COLO668 (cell line): ENCODE results near the gene CAT.

Source experiments
- DNase-seq: peaks from one replicate; lab custom pipeline; 2025; ENCODE audit not compliant: unreplicated experiment; lab: John Stamatoyannopoulos, UW

Gene CAT

DNA sequence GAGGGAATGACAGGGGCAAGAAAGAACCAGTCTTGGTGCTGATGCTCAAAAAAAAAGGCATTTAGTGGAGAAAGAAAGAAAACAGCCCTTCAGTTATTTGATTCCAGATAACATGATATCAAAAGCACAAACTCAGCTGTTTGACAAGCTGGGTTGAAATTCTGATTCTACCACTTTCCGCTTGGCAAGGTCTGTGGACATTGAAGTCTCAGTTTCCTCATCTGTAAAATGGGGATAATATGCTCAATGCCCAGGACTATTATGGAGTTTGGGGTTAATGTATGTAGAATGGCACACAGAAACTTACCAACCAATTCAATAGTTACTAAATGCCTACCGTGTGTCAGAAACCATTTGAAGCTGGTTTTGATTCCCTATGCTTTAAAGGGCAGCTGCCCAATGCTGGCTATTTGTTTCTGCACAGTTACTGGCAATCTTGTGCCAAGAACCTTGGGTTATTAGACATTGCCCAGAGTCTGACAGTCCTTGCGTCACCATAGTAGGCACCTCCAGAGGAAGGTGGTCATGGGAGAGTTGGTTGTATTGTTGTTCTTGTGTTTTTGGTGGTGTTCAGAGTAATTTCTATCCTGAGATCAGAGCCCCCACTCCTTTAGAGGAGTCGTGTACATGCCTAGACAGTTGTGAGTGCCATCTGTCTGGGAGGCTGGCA lies 55.3 kb downstream of the CAT start:
- no peak for DNase-seq

GRCh38 chr11:34495239-34495723 lies 56.5 kb downstream of the CAT start:
- no peak for DNase-seq

GRCh38 chr11:34495724-34496377 lies 57.1 kb downstream of the CAT start:
- no peak for DNase-seq

DNA sequence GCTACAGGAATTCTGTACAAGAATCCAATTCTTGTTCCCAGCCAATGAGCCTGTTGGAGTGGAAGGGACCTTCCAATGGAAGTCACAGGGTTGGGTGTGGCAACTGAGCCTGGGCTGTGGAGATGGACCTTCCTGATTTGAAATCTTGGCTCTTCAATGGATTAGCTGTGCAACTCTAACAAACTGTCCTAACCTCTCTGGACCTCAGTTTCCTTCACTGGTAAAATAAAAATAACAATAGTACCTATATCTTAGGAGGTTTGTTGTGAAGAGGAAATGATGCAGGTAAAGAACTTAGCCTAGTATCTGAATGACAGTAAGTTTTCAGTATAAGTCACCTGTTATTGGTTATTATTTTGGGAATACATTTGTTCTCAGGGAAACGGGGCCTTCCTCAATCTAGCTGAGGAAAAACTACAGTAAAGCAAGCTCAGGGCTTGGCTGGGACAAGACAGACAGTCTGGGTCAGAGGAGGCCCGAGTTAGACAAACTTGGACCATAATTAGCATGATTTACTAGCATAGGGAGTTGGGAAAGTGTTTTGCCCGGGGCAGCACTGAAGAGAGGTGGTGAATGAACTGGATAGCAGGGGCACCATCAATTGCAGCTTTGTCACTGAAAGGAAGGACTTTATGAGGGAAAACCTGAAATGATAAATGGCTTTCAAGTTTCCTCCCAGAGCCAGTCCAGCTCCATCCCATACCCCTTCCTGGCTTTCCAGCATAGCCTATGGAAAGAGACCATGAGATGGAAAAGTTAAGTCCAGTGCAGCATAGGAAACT lies 61.2 kb downstream of the CAT start:
- no peak for DNase-seq

DNA sequence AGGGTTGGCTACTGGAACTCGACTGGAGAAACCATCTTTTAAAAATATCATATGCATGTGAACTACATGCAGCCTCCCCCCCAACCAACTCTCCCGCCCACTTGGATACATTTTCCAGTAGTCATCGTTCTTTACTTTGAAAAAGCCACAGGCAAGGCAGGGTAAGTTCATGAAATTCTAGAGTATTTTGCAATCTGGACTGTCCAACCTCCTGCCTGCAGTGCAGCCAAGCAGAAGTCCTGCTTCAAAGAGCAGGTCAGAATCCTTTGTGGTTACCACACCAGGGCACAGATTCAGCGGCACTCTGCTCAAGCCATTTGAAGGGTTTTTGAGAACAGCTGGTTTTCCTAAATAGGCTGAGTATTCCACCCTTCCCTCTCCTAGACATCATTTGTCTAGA lies 62.8 kb downstream of the CAT start:
- DNase-seq, result no peak

- DNase-seq, result no peak
Measured at GRCh38 chr11:34501949-34502348, 63.2 kb downstream of the CAT start.

DNA sequence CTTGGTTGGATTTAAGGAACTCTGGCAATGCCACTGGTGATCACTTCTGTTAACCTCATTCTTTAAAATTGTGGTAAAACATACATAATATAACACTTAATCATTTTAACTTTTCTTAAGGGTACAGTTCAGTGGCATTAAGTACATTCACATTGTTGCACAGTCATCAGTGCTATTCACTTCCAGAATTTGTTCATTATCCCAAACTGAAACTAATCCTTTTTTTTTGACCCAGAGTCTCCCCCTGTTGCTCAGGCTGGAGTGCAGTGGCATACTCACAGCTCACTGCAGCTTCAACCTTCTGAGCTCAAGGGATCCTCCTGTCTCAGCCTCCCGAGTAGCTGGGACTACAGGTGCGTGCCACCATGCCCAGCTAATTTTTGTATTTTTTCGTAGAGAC lies 64.2 kb downstream of the CAT start:
- no peak for DNase-seq

- DNase-seq, result no peak
Measured at GRCh38 chr11:34505874-34506273, 67.1 kb downstream of the CAT start.

DNA sequence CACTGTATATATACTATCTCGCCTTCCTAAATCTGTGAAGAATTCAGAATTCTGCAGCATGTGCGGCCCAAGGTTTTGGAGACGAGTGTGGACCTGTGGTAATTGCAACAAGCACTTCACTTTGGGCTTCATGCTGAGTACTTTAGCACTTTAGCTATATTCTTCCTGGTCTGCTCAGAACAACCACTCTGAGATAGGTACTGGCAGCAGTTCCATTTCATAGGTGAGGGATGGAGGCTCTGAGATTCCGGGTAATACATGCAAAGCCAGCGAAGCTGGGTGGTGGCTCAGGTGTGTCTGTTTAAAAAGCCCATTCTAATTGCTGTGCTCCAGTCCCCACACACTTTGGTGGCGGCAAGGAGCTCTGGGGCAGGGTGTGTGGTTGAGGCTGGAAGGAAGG lies 68.4 kb downstream of the CAT start:
- no peak for DNase-seq

GRCh38 chr11:34507610-34508009 lies 68.9 kb downstream of the CAT start:
- DNase-seq, result no peak

DNA sequence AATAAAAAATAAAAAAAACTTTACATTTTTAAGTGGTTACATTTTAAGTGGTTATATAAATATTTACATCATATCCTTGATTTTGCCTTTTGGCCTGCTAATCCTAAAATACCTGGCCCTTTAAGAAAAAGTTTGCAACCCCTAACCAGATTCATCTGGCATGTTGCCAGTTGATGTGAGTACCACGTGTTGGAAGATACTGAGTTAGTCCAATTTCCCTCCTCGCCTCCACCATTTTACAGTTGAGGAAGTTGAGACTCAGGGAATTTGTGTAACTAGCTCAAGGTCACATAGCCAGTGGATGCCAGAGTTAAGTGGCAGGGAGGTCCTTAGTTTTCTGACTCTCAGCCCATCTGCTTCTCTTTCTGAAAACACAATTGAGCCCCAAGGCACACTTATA lies 69.8 kb downstream of the CAT start:
- DNase-seq, result no peak

GRCh38 chr11:34509336-34509876 lies 70.7 kb downstream of the CAT start:
- no peak for DNase-seq

DNA sequence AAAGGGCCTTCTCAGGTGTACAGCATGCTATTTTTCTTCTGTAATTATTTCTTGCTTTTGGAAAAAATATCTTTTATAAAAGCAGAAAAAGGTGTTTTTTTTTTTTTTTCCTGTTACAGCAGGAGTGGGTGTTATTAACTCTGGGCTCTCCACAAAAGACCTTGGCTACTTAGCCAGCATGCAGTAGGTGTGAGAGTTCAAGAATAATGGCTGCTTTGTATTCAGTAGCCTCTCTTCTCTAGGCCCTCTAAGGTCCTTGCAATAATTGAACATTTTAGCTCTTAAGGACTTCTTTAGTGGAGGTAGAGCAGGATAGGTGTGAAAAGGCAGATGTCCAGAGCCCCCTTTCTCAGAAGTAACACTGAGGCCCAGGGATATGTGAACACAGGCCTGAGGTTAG lies 71.5 kb downstream of the CAT start:
- DNase-seq, result no peak

DNA sequence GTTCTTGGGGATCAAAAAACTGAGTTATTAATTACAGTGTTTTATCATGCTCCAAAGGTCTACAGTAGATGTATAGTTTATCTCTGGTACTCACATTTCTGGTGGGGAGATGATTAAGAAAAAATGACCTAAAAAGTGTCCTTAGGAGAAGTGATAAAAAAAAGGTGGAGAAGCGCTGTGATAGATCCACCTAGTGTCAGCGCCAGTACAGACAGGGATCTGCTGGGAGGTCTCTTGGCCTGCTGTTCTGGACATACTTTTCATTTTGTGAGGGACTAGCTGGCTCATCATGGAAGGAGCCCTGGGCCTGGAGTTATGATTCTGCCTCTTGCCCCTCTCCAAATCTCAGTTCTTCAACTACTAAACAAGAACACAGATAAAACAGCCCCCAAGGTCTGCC lies 71.9 kb downstream of the CAT start:
- DNase-seq, result no peak

DNA sequence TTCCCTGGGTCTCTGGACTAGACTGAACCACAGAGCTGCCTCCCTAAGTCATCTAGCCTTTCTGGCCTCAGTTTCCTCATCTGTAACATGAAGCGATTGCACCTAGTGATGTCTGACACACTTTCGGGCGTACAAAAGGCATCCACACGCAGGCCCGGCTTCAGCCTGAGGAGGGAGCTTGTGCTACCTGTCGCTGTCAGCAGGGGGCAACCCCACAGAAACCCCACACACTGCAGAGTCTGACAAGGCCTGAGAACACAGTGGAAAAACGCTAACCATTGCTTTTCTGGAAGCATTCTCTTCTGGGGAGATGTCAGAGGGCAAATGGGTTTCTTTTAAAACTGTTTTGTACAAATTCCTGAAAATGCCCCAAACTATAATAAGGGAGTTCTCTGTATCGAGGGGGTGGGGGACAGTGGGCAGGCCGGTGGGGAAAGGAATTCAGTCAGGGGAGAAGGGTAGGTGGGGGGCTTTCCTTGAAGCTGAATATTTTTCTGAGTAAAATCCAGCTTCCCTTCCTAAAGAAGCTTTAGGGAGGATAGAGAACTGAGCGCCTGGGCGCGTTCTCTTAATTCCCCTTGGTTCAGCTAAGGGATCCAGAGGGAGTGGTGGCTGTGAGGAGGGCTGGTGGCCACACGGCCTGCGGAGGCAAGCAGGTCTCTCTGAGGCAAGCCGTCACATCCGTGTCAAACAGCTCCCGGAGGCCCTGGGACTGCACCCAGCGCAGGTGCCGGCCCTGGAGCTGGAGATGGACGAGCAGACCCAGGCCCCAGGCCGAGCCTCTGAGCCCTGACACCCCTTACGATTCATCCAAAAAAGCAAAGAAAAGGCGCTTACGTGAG lies 74.3 kb downstream of the CAT start:
- DNase-seq, result peak; percentile 57

GRCh38 chr11:34513682-34514449 lies 75.1 kb downstream of the CAT start, which contains the start of gene ELF5:
Gene ELF5 (minus strand): TSS chr11:34513794. CDS start chr11:34505749, 8,045 bp downstream.
- DNase-seq, result no peak

DNA sequence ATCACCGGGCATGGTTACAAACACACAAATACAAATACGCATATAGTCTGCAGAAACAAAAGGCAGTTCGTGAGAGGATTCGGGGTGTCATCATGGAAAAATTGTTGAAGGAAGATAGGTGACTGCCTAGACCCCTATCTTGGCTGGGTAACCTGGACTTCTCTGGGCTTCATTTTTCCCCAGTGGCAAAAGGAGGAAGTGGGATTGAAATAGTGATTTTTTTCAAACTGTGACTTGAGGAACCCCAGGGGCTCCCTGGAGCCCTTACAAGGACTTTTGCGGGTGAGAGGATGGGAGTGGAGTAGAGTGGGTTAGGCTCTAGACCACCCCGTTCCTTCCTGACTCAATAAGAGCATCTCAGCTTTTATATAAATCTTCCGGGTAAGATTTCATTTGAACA lies 75.9 kb downstream of the CAT start:
- no peak for DNase-seq

GRCh38 chr11:34516247-34517040 lies 77.7 kb downstream of the CAT start:
- DNase-seq, result no peak

DNA sequence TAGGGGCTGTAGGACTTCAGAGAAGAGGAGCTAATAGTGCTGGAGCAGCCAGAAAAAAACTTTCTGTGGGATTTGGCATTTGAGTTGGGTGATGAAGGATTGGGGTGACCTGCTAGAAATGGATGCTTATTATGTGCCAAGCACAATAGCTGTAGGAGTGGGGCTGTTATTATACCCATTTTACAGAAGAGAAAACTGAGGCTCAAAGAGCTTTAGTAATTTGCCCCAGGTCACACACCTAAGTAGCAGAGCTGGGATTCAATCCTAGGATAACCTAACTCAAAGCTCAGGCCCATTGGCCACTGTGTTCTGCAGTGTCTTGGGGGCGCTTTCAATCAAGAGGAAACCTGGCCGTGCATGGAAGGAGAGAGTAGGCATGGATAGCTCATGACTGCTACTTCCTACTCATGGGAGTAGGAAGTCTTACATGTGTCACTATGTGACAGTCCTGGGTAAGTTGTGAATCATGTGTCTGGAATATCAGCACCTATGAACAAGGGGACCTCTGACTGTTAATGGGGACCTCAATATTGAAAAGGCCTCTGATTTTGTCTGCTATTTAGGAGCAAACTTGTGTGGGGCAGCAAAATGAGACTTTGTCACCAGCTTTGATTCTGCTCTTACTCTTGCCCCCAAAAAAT lies 81.0 kb downstream of the CAT start:
- DNase-seq, result no peak
